Natural killer cell (primary cell): ENCODE results near the gene THOC6. TPM values are rescaled to one million over a fixed set of nuclear protein-coding genes. Genes with fewer than 3 reads are reported as not detected.

Experiments used
- ATAC-seq, 3 donors: fragments of 150-1000 bp in 2 of 3; fragments of 200-7000 bp in 1 of 3; cut with Tn5 transposase; 1 replicate in 1 of 3; 2 replicates in 2 of 3; pipeline ENCODE4 v1.10.0; 2021; ENCODE audit warnings: mild to moderate bottlenecking in 2 of 3, moderate library complexity in 2 of 3
- DNase-seq, 2 donors: peaks; one replicate each; pipeline versions ENCODE4 v3.0.0 to v3.0.0-alpha.2; 2013 to 2021; ENCODE audit warnings: mixed read lengths in 1 of 2
- H3K27ac ChIP-seq: one replicate; pipeline ENCODE4 v1.5.1; 2013; ENCODE audit warnings: mild to moderate bottlenecking, low read length
- H3K27me3 ChIP-seq: one replicate; pipeline ENCODE4 v1.6.1; 2013; ENCODE audit warnings: low read length; ENCODE audit not compliant: control insufficient read depth, insufficient read depth
- H3K36me3 ChIP-seq: one replicate; pipeline ENCODE4 v1.6.1; 2013; ENCODE audit warnings: low read length; ENCODE audit not compliant: control insufficient read depth, insufficient read depth
- H3K4me1 ChIP-seq: one replicate; pipeline ENCODE4 v1.6.1; 2013; ENCODE audit warnings: low read length; ENCODE audit not compliant: control insufficient read depth, insufficient read depth
- H3K4me3 ChIP-seq: one replicate; pipeline ENCODE4 v1.5.1; 2013; ENCODE audit warnings: low read length
- H3K9me3 ChIP-seq: one replicate; pipeline ENCODE4 v1.6.1; 2013; ENCODE audit warnings: low read length; ENCODE audit not compliant: control insufficient read depth, insufficient read depth
- H3K27ac Mint-ChIP-seq, 2 donors: one replicate each; pipeline ENCODE4 v1.8.0; 2022; ENCODE audit warnings: mild to moderate bottlenecking in 2 of 2, mixed read lengths in 2 of 2, moderate library complexity in 1 of 2
- H3K27me3 Mint-ChIP-seq, 2 donors: one replicate each; pipeline ENCODE4 v1.8.0; 2022; ENCODE audit warnings: low read depth in 2 of 2, mixed read lengths in 2 of 2
- H3K36me3 Mint-ChIP-seq: one replicate; pipeline ENCODE4 v1.8.0; 2022; ENCODE audit warnings: mixed read lengths
- H3K4me1 Mint-ChIP-seq, 2 donors: one replicate each; pipeline ENCODE4 v1.8.0; 2022; ENCODE audit warnings: mixed read lengths in 2 of 2
- H3K4me3 Mint-ChIP-seq: one replicate; pipeline ENCODE4 v1.8.0; 2022; ENCODE audit warnings: mild to moderate bottlenecking, moderate library complexity, mixed read lengths
- H3K9me3 Mint-ChIP-seq, 2 donors: one replicate each; pipeline ENCODE4 v1.8.0; 2022; ENCODE audit warnings: mixed read lengths in 2 of 2
- CTCF ChIP-seq: fragments of 200-600 bp; IDR thresholded peaks from one replicate; pipeline ENCODE4 v1.8.0; 2022; ENCODE audit warnings: antibody characterized with exemption
- WGBS: methylation state at CpG from one replicate; pipeline ENCODE4 v1.1.7; 2013; ENCODE audit warnings: missing lambda C conversion rate; ENCODE audit not compliant: insufficient coverage; 5-methylcytosine and 5-hydroxymethylcytosine counted together
- intact Hi-C: fragments of 100-400 bp; cut with micrococcal nuclease; formaldehyde crosslinking; loops from one replicate; pipeline ENCODE4 v1.14.2; 2022
- total RNA-seq, 4 donors: library from RNA; stranded (reverse); fragments of 120-200 nt in 1 of 4; gene quantifications; one replicate each; pipeline versions ENCODE4 v1.2.3 to v1.2.4, GENCODE V29; 2013 to 2022

The THOC6 gene
- total RNA-seq, 3 donors from 2014 or later (not counting 1 experiment from before 2014, with no cell fraction given): 17.1 to 21.5 (median 17.2) TPM

DNA sequence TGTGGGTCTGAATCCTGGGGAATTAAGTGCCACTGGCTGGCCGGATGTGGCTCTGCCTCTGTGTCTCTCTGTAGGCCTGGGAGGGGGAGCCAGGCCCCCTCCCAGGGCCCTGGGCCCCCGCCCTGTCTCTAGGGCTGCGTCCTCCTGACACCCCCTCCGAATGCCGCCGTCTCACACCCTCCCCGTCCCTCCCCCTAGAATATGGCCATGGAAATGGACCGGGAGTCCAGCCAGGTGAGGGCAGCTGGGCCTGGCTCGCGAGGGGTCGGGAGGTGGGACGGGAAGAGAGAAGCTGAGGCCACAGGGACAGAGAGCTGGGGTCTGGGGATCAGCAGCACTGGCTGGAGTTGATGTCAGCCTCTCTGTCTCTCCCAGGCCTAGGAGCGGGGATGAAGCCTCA, 27.5 kb upstream of the THOC6 start:
- DNase-seq: no peak
- no peak overlapping the region for H3K4me3 Mint-ChIP-seq
- intact Hi-C loops: no loop called here

GRCh38 chr16:2999929-3000328, 23.9 kb upstream of the THOC6 start:
- Histone ChIP-seq H3K4me1 (peaks cover 7% of the 10 kb centered on the region), H3K4me3 (no peak overlapping the region), H3K27ac (no peak overlapping the region), H3K36me3 (no peaks in the 10 kb centered on the region), H3K27me3 (no peaks in the 10 kb centered on the region), H3K9me3 (no peaks in the 10 kb centered on the region)
- Mint-ChIP-seq H3K9me3 (no peaks in the 10 kb centered on the region), H3K4me3 (no peak overlapping the region), H3K36me3 (no peaks in the 10 kb centered on the region), H3K27me3 (peaks cover 0 to 2% of the 10 kb centered on the region in 2 donors), H3K27ac (no peak overlapping the region), H3K4me1 (peaks cover 0 to 4% of the 10 kb centered on the region in 2 donors)
- intact Hi-C loops: no loop called here
- TF ChIP-seq CTCF: no peak
- 94% methylated on average over 6 of the region's 6 CpGs for WGBS
- ATAC-seq (no peak), DNase-seq (no peak)

More for the DNA sequence above, 27.5 kb upstream of the THOC6 start:
- no peaks in the 10 kb centered on the region for H3K36me3 Mint-ChIP-seq
- H3K4me3 ChIP-seq: no peak overlapping the region
- H3K27ac Mint-ChIP-seq: no peak overlapping the region
- H3K9me3 ChIP-seq: no peaks in the 10 kb centered on the region
- no peaks in the 10 kb centered on the region for H3K4me1 ChIP-seq
- H3K9me3 Mint-ChIP-seq: no peaks in the 10 kb centered on the region
- 87% methylated on average over 13 of the region's 13 CpGs for WGBS
- H3K27me3 Mint-ChIP-seq: no peaks in the 10 kb centered on the region
- no peak overlapping the region for H3K27ac ChIP-seq
- ATAC-seq: no peak
- H3K27me3 ChIP-seq: no peaks in the 10 kb centered on the region
- TF ChIP-seq CTCF: no peak
- H3K4me1 Mint-ChIP-seq: no peaks in the 10 kb centered on the region
- no peaks in the 10 kb centered on the region for H3K36me3 ChIP-seq

DNA sequence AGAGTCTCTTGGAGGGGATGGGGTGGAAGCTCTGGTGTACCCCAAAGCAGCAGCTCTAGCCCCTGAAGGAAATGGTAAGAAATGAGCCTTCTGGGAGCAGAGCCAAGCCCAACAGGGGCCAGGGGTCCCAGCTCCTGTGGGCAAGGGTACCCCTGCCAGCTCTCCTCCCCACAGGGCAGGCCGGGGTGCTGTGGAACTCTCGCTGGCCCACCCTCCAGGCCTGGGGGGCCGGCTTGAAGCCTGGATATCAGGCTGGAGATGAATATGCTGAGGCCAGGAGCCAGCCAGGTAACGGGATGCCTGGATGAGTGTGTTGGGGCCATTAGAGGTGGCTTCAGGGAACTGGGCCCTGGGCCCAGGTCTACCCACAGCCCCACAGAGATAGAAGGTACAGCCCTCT, 23.3 kb upstream of the THOC6 start:
- intact Hi-C loops: no loop called here

More for the DNA sequence above, 23.3 kb upstream of the THOC6 start:
- Histone ChIP-seq H3K9me3 (no peaks in the 10 kb centered on the region), H3K27me3 (no peaks in the 10 kb centered on the region), H3K4me3 (no peak overlapping the region), H3K4me1 (peaks cover 9% of the 10 kb centered on the region), H3K36me3 (no peaks in the 10 kb centered on the region), H3K27ac (no peak overlapping the region)
- Mint-ChIP-seq H3K27me3 (peaks cover 0 to 3% of the 10 kb centered on the region in 2 donors), H3K36me3 (no peaks in the 10 kb centered on the region), H3K4me3 (no peak overlapping the region), H3K9me3 (no peaks in the 10 kb centered on the region), H3K27ac (no peak overlapping the region), H3K4me1 (peaks cover 0 to 5% of the 10 kb centered on the region in 2 donors)
- ATAC-seq (no peak), DNase-seq (no peak)
- TF ChIP-seq CTCF: no peak
- WGBS: 83% methylated on average over 4 of the region's 4 CpGs
